HCT116 (cell line): ENCODE measurements around the gene ORC3. TPM values are rescaled to one million over a fixed set of nuclear protein-coding genes. Genes with fewer than 3 reads are reported as not detected.

Experiments used
- ATAC-seq: fragments of 200-7000 bp; cut with Tn5 transposase; 2 replicates; pipeline ENCODE4 v1.9.1; 2020; ENCODE audit warnings: mild to moderate bottlenecking, moderate library complexity
- BruUV-seq: library from RNA; stranded (reverse); fragments of 400-500 nt; replicated peaks from 2 replicates; lab custom pipeline; 2021; lab: Mats Ljungman, UMichigan
- CTCF ChIA-PET: fragments of 300-600 bp; sonication (Branson Sonifier 250); formaldehyde crosslinking; loops from one replicate; lab custom pipeline; 2021; ENCODE audit warnings: antibody characterized with exemption; lab: Charles Lee
- POLR2A ChIA-PET: fragments of 300-600, 350-600 bp; sonication (Branson Sonifier 250); formaldehyde crosslinking; loops from one replicate; lab custom pipeline; 2021; ENCODE audit warnings: antibody characterized with exemption; lab: Charles Lee
- RAD21 ChIA-PET, 2 experiments: fragments of 300-600 bp; sonication (Branson Sonifier 250); formaldehyde crosslinking; loops; one replicate each; lab custom pipeline; 2023; ENCODE audit warnings: low total read pairs in 2 of 2; ENCODE audit not compliant: uncharacterized antibody in 2 of 2, unreplicated experiment in 2 of 2, low non-redundant PET in 1 of 2; lab: Charles Lee
- DNase-seq: peaks from one replicate; pipeline ENCODE4 v3.0.0-alpha.2; 2010; ENCODE audit warnings: low read depth, low spot score
- H2AFZ ChIP-seq: fragments of 200-600 bp; shearing (Covaris generic), sonication (generic); 2 replicates; pipeline ENCODE4 v1.6.1; 2017; ENCODE audit warnings: low read depth, mixed run types, mixed read lengths, antibody characterized with exemption, low read length; ENCODE audit not compliant: poor library complexity, severe bottlenecking
- H3K27ac ChIP-seq: 2 replicates; pipeline ENCODE4 v1.5.1; 2012; ENCODE audit warnings: low read depth, low read length
- H3K27me3 ChIP-seq: fragments of 200-600 bp; sonication (generic); 2 replicates; pipeline ENCODE4 v1.6.1; 2016; ENCODE audit warnings: mixed run types, low read length, mixed read lengths; ENCODE audit not compliant: insufficient read depth
- H3K36me3 ChIP-seq, 2 experiments: fragments of 200-500 bp in 1 of 2; fragments of 200-600 bp in 1 of 2; sonication (Bioruptor generic) in 1 of 2; sonication (generic) in 1 of 2; 2 replicates each; pipeline versions ENCODE4 v1.5.1 to v1.6.1; 2014 to 2016; ENCODE audit warnings: low read length in 2 of 2, inconsistent platforms in 1 of 2, mixed read lengths in 1 of 2, mixed run types in 1 of 2; ENCODE audit not compliant: insufficient read depth in 2 of 2, control insufficient read depth in 1 of 2
- H3K4me1 ChIP-seq, 2 experiments: fragments of 200-600 bp in 1 of 2; sonication (generic) in 1 of 2; 2 replicates each; pipeline versions ENCODE4 v1.5.1 to v1.6.1; 2012 to 2017; ENCODE audit warnings: low read length in 2 of 2, inconsistent platforms in 1 of 2, mild to moderate bottlenecking in 1 of 2, mixed read lengths in 1 of 2, mixed run types in 1 of 2, moderate library complexity in 1 of 2; ENCODE audit not compliant: insufficient read depth in 2 of 2, control insufficient read depth in 1 of 2
- H3K4me2 ChIP-seq: fragments of 200-600 bp; sonication (generic); 2 replicates; pipeline ENCODE4 v1.6.1; 2017; ENCODE audit warnings: mixed run types, low read length, mixed read lengths
- H3K4me3 ChIP-seq, 2 experiments: fragments of 200-600 bp in 1 of 2; sonication (generic) in 1 of 2; replicated peaks in 1 of 2; 2 replicates each; pipeline ENCODE4 v1.5.1; 2011 to 2016; ENCODE audit warnings: low read length in 2 of 2, control low read depth in 1 of 2, low read depth in 1 of 2, mild to moderate bottlenecking in 1 of 2, mixed read lengths in 1 of 2, mixed run types in 1 of 2
- H3K79me2 ChIP-seq: fragments of 200-600 bp; sonication (generic); 2 replicates; pipeline ENCODE4 v1.6.1; 2017; ENCODE audit warnings: mild to moderate bottlenecking, mixed run types, low read length, moderate library complexity, mixed read lengths; ENCODE audit not compliant: insufficient read depth
- H3K9ac ChIP-seq: fragments of 200-600 bp; sonication (generic); 2 replicates; pipeline ENCODE4 v1.6.1; 2016; ENCODE audit warnings: low read length, mixed read lengths
- H3K9me2 ChIP-seq: fragments of 200-600 bp; sonication (generic), shearing (Covaris generic); 2 replicates; pipeline ENCODE4 v1.6.1; 2017; ENCODE audit warnings: mixed run types, mild to moderate bottlenecking, moderate library complexity; ENCODE audit not compliant: insufficient read depth
- H3K9me3 ChIP-seq, 2 experiments: fragments of 200-500 bp in 1 of 2; fragments of 200-600 bp in 1 of 2; sonication (Bioruptor generic) in 1 of 2; sonication (generic) in 1 of 2; 2 replicates each; pipeline ENCODE4 v1.6.1; 2014 to 2017; ENCODE audit warnings: low read length in 2 of 2, mixed read lengths in 2 of 2, inconsistent platforms in 1 of 2, low read depth in 1 of 2, mild to moderate bottlenecking in 1 of 2, mixed run types in 1 of 2, moderate library complexity in 1 of 2; ENCODE audit not compliant: control insufficient read depth in 1 of 2, insufficient read depth in 1 of 2
- H4K20me1 ChIP-seq: fragments of 200-600 bp; sonication (generic), shearing (Covaris generic); 2 replicates; pipeline ENCODE4 v1.6.1; 2017; ENCODE audit warnings: mixed run types, mild to moderate bottlenecking, moderate library complexity; ENCODE audit not compliant: insufficient read depth
- CBX3 ChIP-seq: IDR thresholded peaks from 2 replicates; pipeline ENCODE4 v1.6.1; 2012; ENCODE audit warnings: low read depth
- CEBPB ChIP-seq: IDR thresholded peaks from 2 replicates; pipeline ENCODE4 v1.6.1; 2012; ENCODE audit warnings: low read depth
- EGR1 ChIP-seq: IDR thresholded peaks from 2 replicates; pipeline ENCODE4 v1.6.1; 2012; ENCODE audit warnings: low read depth
- EZH2 ChIP-seq: fragments of 200-600 bp; sonication (generic); IDR thresholded peaks from 2 replicates; pipeline ENCODE4 v1.6.1; 2017; ENCODE audit warnings: antibody characterized with exemption, mixed run types
- EZH2phosphoT487 ChIP-seq: fragments of 200-600 bp; IDR thresholded peaks from 2 replicates; pipeline ENCODE4 v1.6.1; 2018; ENCODE audit warnings: antibody characterized with exemption, borderline replicate concordance
- FOSL1 ChIP-seq: IDR thresholded peaks from 2 replicates; pipeline ENCODE4 v1.6.1; 2012; ENCODE audit warnings: low read depth
- JUND ChIP-seq: IDR thresholded peaks from 2 replicates; pipeline ENCODE4 v1.6.1; 2012
- POLR2A ChIP-seq: IDR thresholded peaks from 2 replicates; pipeline ENCODE4 v1.7.0; 2011; ENCODE audit warnings: borderline replicate concordance; ENCODE audit not compliant: insufficient read depth, insufficient read length; ENCODE audit errors: extremely low read depth
- POLR2AphosphoS5 ChIP-seq: IDR thresholded peaks from 2 replicates; pipeline ENCODE4 v1.6.1; 2011; ENCODE audit warnings: mild to moderate bottlenecking, low read depth, low read length, moderate library complexity
- SIN3A ChIP-seq: IDR thresholded peaks from 2 replicates; pipeline ENCODE4 v1.6.1; 2012; ENCODE audit warnings: low read depth
- SP1 ChIP-seq: IDR thresholded peaks from 2 replicates; pipeline ENCODE4 v1.6.1; 2012; ENCODE audit warnings: low read depth
- TCF7L2 ChIP-seq: IDR thresholded peaks from 2 replicates; pipeline ENCODE4 v1.7.0; 2011; ENCODE audit warnings: borderline replicate concordance, inconsistent platforms; ENCODE audit not compliant: insufficient read depth, insufficient read length; ENCODE audit errors: extremely low read depth
- YY1 ChIP-seq: IDR thresholded peaks from 2 replicates; pipeline ENCODE4 v1.6.1; 2011; ENCODE audit warnings: low read length, low read depth, moderate library complexity, mild to moderate bottlenecking; ENCODE audit not compliant: insufficient replicate concordance; ENCODE audit errors: extremely low read depth
- ZFX ChIP-seq: fragments of 450-650 bp; IDR thresholded peaks from 2 replicates; pipeline ENCODE4 v1.6.1; 2017
- intact Hi-C: fragments of 100-400 bp; cut with micrococcal nuclease; formaldehyde crosslinking; loops from 2 replicates; pipeline ENCODE4 v1.10.0; 2022
- total RNA-seq: library from RNA; stranded (reverse); gene quantifications from one replicate; pipeline ENCODE4 v1.2.1, GENCODE V29; 2021; ENCODE audit not compliant: unreplicated experiment
- TF ChIP-seq, protein P1 (sequence below): IDR thresholded peaks from 2 replicates; pipeline ENCODE4 v1.6.1; 2012
- TF ChIP-seq, protein P2 (sequence below), 3 experiments: fragments of 200-600 bp in 1 of 3; sonication (generic) in 1 of 3; IDR thresholded peaks in 2 of 3; conservative IDR thresholded peaks in 1 of 3; 2 replicates each; pipeline ENCODE4 v1.5.1; 2012 to 2017; ENCODE audit warnings: low read depth in 2 of 3, low read length in 2 of 3, antibody characterized with exemption in 1 of 3, borderline replicate concordance in 1 of 3, control low read depth in 1 of 3, mild to moderate bottlenecking in 1 of 3, mixed read lengths in 1 of 3, mixed run types in 1 of 3, moderate library complexity in 1 of 3; ENCODE audit not compliant: insufficient read depth in 1 of 3

Gene ORC3
- total RNA-seq, 1 experiment from 2014 or later, result 34.2 TPM

DNA sequence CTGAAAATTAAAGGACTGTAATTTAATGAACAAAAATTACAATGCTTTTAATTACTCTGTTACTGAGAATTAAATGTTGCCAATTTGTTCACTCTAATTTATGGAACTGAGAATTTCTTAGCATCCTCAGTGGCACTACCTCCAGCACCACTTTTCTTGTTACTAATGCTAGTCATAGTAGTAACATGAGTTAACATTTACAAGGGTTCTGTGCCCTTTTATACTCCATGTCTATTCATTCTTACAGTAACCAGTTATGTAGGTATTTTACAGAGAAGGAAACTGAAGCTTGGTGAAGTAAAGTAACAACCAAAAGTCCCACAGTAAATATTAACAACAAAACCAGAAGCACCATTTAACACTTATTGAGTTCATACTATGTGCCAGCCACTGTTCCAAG is 34.4 kb upstream of the ORC3 start:
- H3K27ac ChIP-seq, result no peak overlapping the region
- peaks cover 4% of the 10 kb centered on the region; the same call in 1 of the 2 replicates for H4K20me1 ChIP-seq
- no peaks in the 10 kb centered on the region for H3K9me3 ChIP-seq
- H3K4me3 ChIP-seq, result no peak overlapping the region
- H3K36me3 ChIP-seq, result peaks cover 0 to 10% of the 10 kb centered on the region in 2 experiments; a peak in 1 of 4 replicates
- no peaks in the 10 kb centered on the region for H3K9me2 ChIP-seq
- no peak overlapping the region for H3K9ac ChIP-seq
- ATAC-seq (no peak), DNase-seq (no peak)
- no peaks in the 10 kb centered on the region for H3K79me2 ChIP-seq
- H3K4me2 ChIP-seq, result no peak overlapping the region
- ChIA-PET POLR2A (no interaction called here), RAD21 (no interaction called here), CTCF (no interaction called here)
- H3K27me3 ChIP-seq, result no peaks in the 10 kb centered on the region
- TF ChIP-seq YY1, result no peak
- TF ChIP-seq CEBPB, result no peak
- no peak for TF ChIP-seq ZFX
- TF ChIP-seq SP1, result no peak
- TF ChIP-seq FOSL1, result no peak
- no peak for TF ChIP-seq POLR2AphosphoS5
- TF ChIP-seq EGR1, result no peak
- TF ChIP-seq POLR2A, result no peak
- TF ChIP-seq EZH2, result no peak
- TF ChIP-seq TCF7L2, result no peak
- TF ChIP-seq JUND, result no peak
- TF ChIP-seq, protein P1, sequence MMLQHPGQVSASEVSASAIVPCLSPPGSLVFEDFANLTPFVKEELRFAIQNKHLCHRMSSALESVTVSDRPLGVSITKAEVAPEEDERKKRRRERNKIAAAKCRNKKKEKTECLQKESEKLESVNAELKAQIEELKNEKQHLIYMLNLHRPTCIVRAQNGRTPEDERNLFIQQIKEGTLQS, result no peak
- no peak for TF ChIP-seq CBX3
- no peak for TF ChIP-seq EZH2phosphoT487
- H2AFZ ChIP-seq, result no peak overlapping the region
- no peaks in the 10 kb centered on the region for H3K4me1 ChIP-seq
- intact Hi-C loops, result no loop called here
- no TSS peak for BruUV-seq

DNA sequence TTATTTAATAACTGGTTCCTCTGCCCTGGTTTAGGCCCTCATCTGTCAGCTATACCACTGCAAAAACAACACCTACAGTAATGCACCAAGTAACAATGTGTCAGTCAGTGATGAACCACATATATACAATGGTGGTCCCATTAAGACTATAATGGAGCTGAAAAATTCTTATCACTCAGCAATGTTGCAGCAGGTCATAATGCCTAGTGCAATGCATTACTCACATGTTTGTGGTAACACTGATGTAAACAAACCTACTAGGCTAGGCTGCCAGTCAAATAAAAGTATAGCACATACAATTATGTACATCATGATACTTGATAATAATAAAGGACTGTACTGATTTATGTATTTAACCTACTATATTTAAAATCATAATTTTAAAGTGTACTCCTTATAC is 31.5 kb upstream of the ORC3 start:
- H3K4me2 ChIP-seq, result no peak overlapping the region
- H4K20me1 ChIP-seq, result peaks cover 4% of the 10 kb centered on the region; the same call in 1 of the 2 replicates
- RAD21 ChIA-PET, result no interaction called here
- no peak overlapping the region for H2AFZ ChIP-seq
- H3K9me2 ChIP-seq, result no peaks in the 10 kb centered on the region
- H3K4me1 ChIP-seq, result no peaks in the 10 kb centered on the region
- DNase-seq (no peak), ATAC-seq (no peak)
- no peaks in the 10 kb centered on the region for H3K79me2 ChIP-seq
- H3K9me3 ChIP-seq, result no peaks in the 10 kb centered on the region
- no peak overlapping the region for H3K27ac ChIP-seq
- H3K27me3 ChIP-seq, result no peaks in the 10 kb centered on the region
- no peak for TF ChIP-seq SP1
- TF ChIP-seq CEBPB, result no peak
- no peak for TF ChIP-seq EGR1
- TF ChIP-seq POLR2AphosphoS5, result no peak
- no peak for TF ChIP-seq EZH2phosphoT487
- no peak for TF ChIP-seq TCF7L2
- TF ChIP-seq, protein P2, sequence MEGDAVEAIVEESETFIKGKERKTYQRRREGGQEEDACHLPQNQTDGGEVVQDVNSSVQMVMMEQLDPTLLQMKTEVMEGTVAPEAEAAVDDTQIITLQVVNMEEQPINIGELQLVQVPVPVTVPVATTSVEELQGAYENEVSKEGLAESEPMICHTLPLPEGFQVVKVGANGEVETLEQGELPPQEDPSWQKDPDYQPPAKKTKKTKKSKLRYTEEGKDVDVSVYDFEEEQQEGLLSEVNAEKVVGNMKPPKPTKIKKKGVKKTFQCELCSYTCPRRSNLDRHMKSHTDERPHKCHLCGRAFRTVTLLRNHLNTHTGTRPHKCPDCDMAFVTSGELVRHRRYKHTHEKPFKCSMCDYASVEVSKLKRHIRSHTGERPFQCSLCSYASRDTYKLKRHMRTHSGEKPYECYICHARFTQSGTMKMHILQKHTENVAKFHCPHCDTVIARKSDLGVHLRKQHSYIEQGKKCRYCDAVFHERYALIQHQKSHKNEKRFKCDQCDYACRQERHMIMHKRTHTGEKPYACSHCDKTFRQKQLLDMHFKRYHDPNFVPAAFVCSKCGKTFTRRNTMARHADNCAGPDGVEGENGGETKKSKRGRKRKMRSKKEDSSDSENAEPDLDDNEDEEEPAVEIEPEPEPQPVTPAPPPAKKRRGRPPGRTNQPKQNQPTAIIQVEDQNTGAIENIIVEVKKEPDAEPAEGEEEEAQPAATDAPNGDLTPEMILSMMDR (IDR thresholded peaks at IDR 0.05 in 2 of 3, conservative IDR thresholded peaks at IDR 0.05 in 1 of 3; ENCODE audit: borderline replicate concordance in 1 of 3, insufficient read depth in 1 of 3, low read depth in 2 of 3, low read length in 2 of 3), result no peak
- TF ChIP-seq, protein P1, result no peak
- TF ChIP-seq POLR2A, result no peak
- no peak for TF ChIP-seq FOSL1
- TF ChIP-seq YY1, result no peak
- TF ChIP-seq SIN3A, result no peak
- H3K36me3 ChIP-seq, result peaks cover 0 to 19% of the 10 kb centered on the region in 2 experiments; a peak in 3 of 4 replicates
- intact Hi-C loops, result no loop called here
- no peak overlapping the region for H3K9ac ChIP-seq
- POLR2A ChIA-PET, result no interaction called here
- CTCF ChIA-PET, result no interaction called here
- BruUV-seq, result no TSS peak
- no peak overlapping the region for H3K4me3 ChIP-seq
